ENCODE data around the gene FAM83C. TPM values are rescaled to one million over a fixed set of nuclear protein-coding genes. Genes with fewer than 3 reads are reported as not detected.

FAM83C gene
- total RNA-seq, 1 donor from 2014 or later, result not detected

- Mint-ChIP-seq H3K27ac (no peak overlapping the region), H3K4me1 (ENCODE audit: unreplicated experiment) (peaks cover 16% of the 10 kb centered on the region), H3K27me3 (no peaks in the 10 kb centered on the region), H3K9me3 (no peaks in the 10 kb centered on the region), H3K36me3 (no peaks in the 10 kb centered on the region), H3K4me3 (no peak overlapping the region)
- DNase-seq (ENCODE audit: extremely low spot score, unreplicated experiment), result no peak
- TF ChIP-seq CTCF (conservative IDR thresholded peaks at IDR 0.05), result no peak
These were observed 3.7 kb downstream of the FAM83C start for GRCh38 chr20:35288325-35289060.

DNA sequence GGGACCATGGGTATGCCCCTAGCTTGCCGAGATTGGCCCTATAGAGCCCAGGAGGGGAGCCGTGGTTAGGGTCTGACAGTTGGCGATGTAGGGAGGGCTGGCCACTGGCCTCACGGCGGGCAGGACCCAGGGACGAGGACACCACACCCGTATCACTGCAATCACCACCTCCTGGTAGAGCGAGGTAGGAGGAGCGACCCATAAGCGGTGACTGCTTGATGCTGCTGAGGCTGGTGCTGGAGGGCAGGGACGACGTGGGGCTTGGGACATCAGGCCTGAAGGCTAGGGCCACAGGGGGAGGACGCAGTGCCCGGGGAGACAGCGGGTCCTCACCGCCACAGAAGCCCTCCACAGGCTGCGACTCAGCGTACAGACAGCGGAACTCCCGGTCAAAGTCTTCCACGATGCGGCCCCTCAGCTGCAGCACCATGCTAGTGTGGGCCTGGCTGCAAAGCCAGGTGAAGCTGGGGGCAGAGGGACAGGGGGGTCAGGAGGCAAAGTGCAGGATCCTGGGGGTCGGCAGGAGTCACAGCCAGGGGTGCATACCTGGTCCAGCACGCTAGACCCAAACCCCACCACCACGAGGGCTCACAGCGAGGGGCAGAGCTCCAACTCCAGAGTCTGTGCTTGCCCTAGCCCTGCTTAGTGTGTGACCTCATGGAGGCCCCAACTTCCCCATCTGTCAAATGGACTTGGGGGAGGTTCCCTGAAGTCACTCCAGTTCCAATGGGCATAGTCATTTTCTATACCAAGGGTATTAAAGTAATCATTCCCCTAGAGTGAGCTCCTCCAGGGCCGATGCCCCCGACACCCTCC is 4.5 kb downstream of the FAM83C start:
- Mint-ChIP-seq H3K27ac (no peak overlapping the region), H3K4me3 (no peak overlapping the region), H3K9me3 (no peaks in the 10 kb centered on the region), H3K36me3 (no peaks in the 10 kb centered on the region), H3K27me3 (no peaks in the 10 kb centered on the region), H3K4me1 (ENCODE audit: unreplicated experiment) (peaks cover 18% of the 10 kb centered on the region)
- TF ChIP-seq CTCF (conservative IDR thresholded peaks at IDR 0.05), result no peak
- no peak for DNase-seq (ENCODE audit: extremely low spot score, unreplicated experiment)

DNA sequence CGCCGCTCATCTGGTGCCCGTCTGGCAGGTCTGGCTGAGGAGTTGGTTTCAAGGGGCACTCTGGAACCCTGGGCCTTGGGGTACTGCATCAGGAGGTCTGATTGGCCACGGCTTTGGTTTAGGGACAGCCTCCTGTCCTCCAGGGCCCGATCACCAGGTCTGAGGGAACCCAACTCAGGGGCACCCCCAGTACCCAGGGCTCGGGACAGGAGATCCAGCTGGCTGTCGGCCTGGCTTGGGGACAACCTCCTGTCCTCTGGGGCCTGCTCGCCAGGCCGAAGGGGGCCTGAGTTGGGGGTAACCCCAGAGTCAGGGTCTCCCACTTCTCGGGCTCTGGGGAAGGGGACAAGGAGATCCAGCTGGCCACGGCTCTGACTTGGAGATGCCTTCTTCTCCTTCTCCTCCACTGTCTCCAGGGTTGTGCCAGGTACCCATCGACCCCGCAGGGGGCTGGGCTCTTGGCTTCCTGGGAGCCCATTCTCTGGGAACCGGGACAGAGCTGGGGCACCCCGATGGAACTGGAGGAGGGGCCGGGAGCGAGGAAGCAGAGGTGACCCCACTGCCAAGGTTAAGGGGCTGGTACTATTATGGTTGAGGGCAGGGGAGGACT is 5.2 kb downstream of the FAM83C start:
- peaks cover 18% of the 10 kb centered on the region for H3K4me1 Mint-ChIP-seq (ENCODE audit: unreplicated experiment)
- H3K36me3 Mint-ChIP-seq, result peaks cover 4% of the 10 kb centered on the region
- TF ChIP-seq CTCF (conservative IDR thresholded peaks at IDR 0.05), result no peak
- H3K27ac Mint-ChIP-seq, result no peak overlapping the region
- no peaks in the 10 kb centered on the region for H3K9me3 Mint-ChIP-seq
- no peak for DNase-seq (ENCODE audit: extremely low spot score, unreplicated experiment)
- no peak overlapping the region for H3K4me3 Mint-ChIP-seq
- H3K27me3 Mint-ChIP-seq, result no peaks in the 10 kb centered on the region

- Mint-ChIP-seq H3K36me3 (peaks cover 4% of the 10 kb centered on the region), H3K4me1 (ENCODE audit: unreplicated experiment) (peaks cover 18% of the 10 kb centered on the region), H3K27ac (peak overlapping the region; percentile 99)
These were observed 5.9 kb downstream of the FAM83C start for GRCh38 chr20:35286077-35286898.

More at GRCh38 chr20:35286077-35286898, 5.9 kb downstream of the FAM83C start:
- no peaks in the 10 kb centered on the region for H3K9me3 Mint-ChIP-seq
- DNase-seq (ENCODE audit: extremely low spot score, unreplicated experiment), result no peak
- TF ChIP-seq CTCF (conservative IDR thresholded peaks at IDR 0.05), result no peak
- H3K4me3 Mint-ChIP-seq, result peak overlapping the region; percentile 97
- H3K27me3 Mint-ChIP-seq, result no peaks in the 10 kb centered on the region
